OCI-LY1 (cell line): ENCODE data around the gene CHCHD1.
"Not testable (repeated sequence)": the region's sequence is repeated elsewhere in the genome, so short reads cannot be mapped to it uniquely, and the experiment has no call there.

Experiments
- H2AFZ ChIP-seq: fragments of 200-600 bp; sonication (generic), shearing (Covaris generic); 2 replicates; pipeline ENCODE4 v1.6.0; 2014; ENCODE audit warnings: antibody characterized with exemption, mild to moderate bottlenecking, low read length
- H3F3A ChIP-seq: fragments of 200-600 bp; sonication (generic), shearing (Covaris generic); 2 replicates; pipeline ENCODE4 v1.6.0; 2014; ENCODE audit warnings: mild to moderate bottlenecking, antibody characterized with exemption, low read length, moderate library complexity; ENCODE audit not compliant: insufficient read depth
- H3K27ac ChIP-seq: fragments of 200-600 bp; sonication (generic); 2 replicates; pipeline ENCODE4 v1.5.1; 2014; ENCODE audit warnings: low read length, mixed run types, mild to moderate bottlenecking, low read depth; ENCODE audit not compliant: poor library complexity, severe bottlenecking
- H3K27me3 ChIP-seq: fragments of 200-600 bp; sonication (generic); 2 replicates; pipeline ENCODE4 v1.6.0; 2014; ENCODE audit warnings: antibody characterized with exemption, mild to moderate bottlenecking, low read length, moderate library complexity; ENCODE audit not compliant: insufficient read depth
- H3K36me3 ChIP-seq: fragments of 200-600 bp; sonication (generic); 2 replicates; pipeline ENCODE4 v1.6.1; 2014; ENCODE audit warnings: mild to moderate bottlenecking, antibody characterized with exemption, low read length, moderate library complexity, mixed read lengths; ENCODE audit not compliant: insufficient read depth
- H3K4me1 ChIP-seq: fragments of 200-600 bp; sonication (generic); 2 replicates; pipeline ENCODE4 v1.5.1; 2014; ENCODE audit warnings: mild to moderate bottlenecking, low read length, moderate library complexity; ENCODE audit not compliant: insufficient read depth, severe bottlenecking
- H3K4me2 ChIP-seq: fragments of 200-600 bp; sonication (generic), shearing (Covaris generic); 2 replicates; pipeline ENCODE4 v1.6.1; 2014; ENCODE audit warnings: low read length
- H3K4me3 ChIP-seq: fragments of 200-600 bp; sonication (generic); 2 replicates; pipeline ENCODE4 v1.5.1; 2014; ENCODE audit warnings: low read length, low read depth, mild to moderate bottlenecking, mixed read lengths; ENCODE audit not compliant: poor library complexity, severe bottlenecking
- H3K79me2 ChIP-seq: fragments of 200-600 bp; shearing (Covaris generic); 2 replicates; pipeline ENCODE4 v1.6.1; 2016; ENCODE audit warnings: mixed run types, low read length, mixed read lengths; ENCODE audit not compliant: insufficient read depth
- H3K9ac ChIP-seq: fragments of 200-600 bp; sonication (generic), shearing (Covaris generic); 2 replicates; pipeline ENCODE4 v1.6.1; 2014; ENCODE audit warnings: mild to moderate bottlenecking, low read length, mixed read lengths
- H3K9me2 ChIP-seq: fragments of 200-600 bp; sonication (generic), shearing (Covaris generic); 2 replicates; pipeline ENCODE4 v1.6.1; 2014; ENCODE audit warnings: low read depth, mild to moderate bottlenecking, low read length, mixed read lengths
- H3K9me3 ChIP-seq: fragments of 200-600 bp; shearing (Covaris generic); 2 replicates; pipeline ENCODE4 v1.6.1; 2014; ENCODE audit warnings: low read length, mixed read lengths
- H4K20me1 ChIP-seq: fragments of 200-600 bp; sonication (generic), shearing (Covaris generic); 2 replicates; pipeline ENCODE4 v1.6.0; 2016; ENCODE audit warnings: mild to moderate bottlenecking, low read length; ENCODE audit not compliant: insufficient read depth
- EZH2 ChIP-seq: fragments of 200-600 bp; sonication (generic), shearing (Covaris generic); IDR thresholded peaks from 2 replicates; pipeline ENCODE4 v1.8.0; 2017; ENCODE audit warnings: borderline replicate concordance, mixed run types, mild to moderate bottlenecking, antibody characterized with exemption, low read length, moderate library complexity, mixed read lengths
- TF ChIP-seq, protein P1 (sequence below): fragments of 200-600 bp; sonication (generic), shearing (Covaris generic); IDR thresholded peaks from 2 replicates; pipeline ENCODE4 v1.5.1; 2017; ENCODE audit warnings: mild to moderate bottlenecking, antibody characterized with exemption, low read length, moderate library complexity, mixed read lengths

Gene CHCHD1

DNA sequence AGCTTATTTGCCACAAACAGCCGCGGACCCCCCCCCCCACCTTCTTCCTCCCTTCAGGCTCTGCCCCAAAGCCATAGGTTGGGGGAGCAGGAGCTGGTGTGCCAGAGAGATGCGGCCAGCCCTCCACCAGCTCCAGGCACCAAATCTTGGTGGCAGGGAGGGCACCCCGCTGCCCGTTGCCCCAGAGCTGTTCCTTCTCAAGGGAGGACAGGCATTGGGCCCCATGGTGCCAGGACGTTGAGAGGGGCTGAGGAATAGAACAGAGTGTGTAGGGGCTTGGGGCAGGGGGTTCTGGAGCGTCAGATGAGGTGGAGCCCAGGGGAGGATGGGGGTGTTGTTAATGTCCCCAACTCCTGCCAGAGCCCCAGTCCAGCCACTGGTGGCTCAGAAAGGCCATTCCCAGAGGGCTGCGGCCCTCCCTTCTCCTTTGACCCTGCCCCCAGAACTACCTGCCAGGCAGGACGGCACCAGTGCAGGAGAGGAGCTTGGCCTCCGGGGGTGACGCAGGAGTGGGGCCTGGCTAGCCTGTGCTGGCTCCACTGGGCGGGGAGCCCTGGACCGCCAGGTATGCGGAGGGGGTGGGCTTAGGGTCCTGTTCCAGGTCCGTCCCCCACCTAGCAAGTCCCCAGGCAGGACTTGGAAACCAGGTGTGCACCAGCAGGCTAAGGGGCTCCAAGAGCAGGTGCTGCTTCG, 47.7 kb upstream of the CHCHD1 start:
- H3K4me1 ChIP-seq, result peaks cover 15% of the 10 kb centered on the region
- no peak overlapping the region for H3K4me3 ChIP-seq
- H3K4me2 ChIP-seq, result no peak overlapping the region
- no peaks in the 10 kb centered on the region for H3K9me3 ChIP-seq
- TF ChIP-seq, protein P1, sequence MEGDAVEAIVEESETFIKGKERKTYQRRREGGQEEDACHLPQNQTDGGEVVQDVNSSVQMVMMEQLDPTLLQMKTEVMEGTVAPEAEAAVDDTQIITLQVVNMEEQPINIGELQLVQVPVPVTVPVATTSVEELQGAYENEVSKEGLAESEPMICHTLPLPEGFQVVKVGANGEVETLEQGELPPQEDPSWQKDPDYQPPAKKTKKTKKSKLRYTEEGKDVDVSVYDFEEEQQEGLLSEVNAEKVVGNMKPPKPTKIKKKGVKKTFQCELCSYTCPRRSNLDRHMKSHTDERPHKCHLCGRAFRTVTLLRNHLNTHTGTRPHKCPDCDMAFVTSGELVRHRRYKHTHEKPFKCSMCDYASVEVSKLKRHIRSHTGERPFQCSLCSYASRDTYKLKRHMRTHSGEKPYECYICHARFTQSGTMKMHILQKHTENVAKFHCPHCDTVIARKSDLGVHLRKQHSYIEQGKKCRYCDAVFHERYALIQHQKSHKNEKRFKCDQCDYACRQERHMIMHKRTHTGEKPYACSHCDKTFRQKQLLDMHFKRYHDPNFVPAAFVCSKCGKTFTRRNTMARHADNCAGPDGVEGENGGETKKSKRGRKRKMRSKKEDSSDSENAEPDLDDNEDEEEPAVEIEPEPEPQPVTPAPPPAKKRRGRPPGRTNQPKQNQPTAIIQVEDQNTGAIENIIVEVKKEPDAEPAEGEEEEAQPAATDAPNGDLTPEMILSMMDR, result no peak
- no peak for TF ChIP-seq EZH2
- no peaks in the 10 kb centered on the region for H3F3A ChIP-seq
- no peaks in the 10 kb centered on the region for H3K9me2 ChIP-seq
- peaks cover 19% of the 10 kb centered on the region for H3K36me3 ChIP-seq
- H3K9ac ChIP-seq, result no peak overlapping the region
- H4K20me1 ChIP-seq, result no peaks in the 10 kb centered on the region
- no peak overlapping the region for H2AFZ ChIP-seq
- no peaks in the 10 kb centered on the region for H3K27me3 ChIP-seq
- peaks cover 12% of the 10 kb centered on the region; the same call in 1 of the 2 replicates for H3K79me2 ChIP-seq
- H3K27ac ChIP-seq, result no peak overlapping the region

DNA sequence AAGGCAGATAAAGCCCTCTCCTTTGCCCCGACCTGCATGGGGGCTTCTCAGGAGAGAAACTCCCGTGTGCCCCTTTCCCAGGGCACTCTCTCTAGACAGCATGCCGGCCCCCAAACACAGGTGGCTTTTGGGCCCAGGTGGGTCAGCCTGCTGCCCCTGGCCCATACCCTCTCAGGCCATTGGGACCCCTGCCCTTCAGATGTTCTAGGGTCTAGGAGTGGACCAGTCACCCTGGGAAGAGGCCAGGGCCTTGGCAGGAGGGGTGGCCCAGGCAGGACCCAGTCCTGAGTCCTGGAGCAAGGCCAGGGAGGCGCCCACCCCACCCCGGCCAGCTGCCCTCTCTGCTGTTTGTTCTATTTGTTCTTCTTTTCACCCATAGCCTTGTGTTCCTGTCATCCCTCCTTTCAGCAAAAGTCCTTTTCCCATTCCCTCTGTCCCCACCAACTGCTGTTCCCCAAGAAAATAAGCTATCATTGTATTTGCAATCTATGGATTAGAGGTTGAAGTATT, 47.0 kb upstream of the CHCHD1 start:
- TF ChIP-seq, protein P1, result no peak
- TF ChIP-seq EZH2, result no peak

DNA sequence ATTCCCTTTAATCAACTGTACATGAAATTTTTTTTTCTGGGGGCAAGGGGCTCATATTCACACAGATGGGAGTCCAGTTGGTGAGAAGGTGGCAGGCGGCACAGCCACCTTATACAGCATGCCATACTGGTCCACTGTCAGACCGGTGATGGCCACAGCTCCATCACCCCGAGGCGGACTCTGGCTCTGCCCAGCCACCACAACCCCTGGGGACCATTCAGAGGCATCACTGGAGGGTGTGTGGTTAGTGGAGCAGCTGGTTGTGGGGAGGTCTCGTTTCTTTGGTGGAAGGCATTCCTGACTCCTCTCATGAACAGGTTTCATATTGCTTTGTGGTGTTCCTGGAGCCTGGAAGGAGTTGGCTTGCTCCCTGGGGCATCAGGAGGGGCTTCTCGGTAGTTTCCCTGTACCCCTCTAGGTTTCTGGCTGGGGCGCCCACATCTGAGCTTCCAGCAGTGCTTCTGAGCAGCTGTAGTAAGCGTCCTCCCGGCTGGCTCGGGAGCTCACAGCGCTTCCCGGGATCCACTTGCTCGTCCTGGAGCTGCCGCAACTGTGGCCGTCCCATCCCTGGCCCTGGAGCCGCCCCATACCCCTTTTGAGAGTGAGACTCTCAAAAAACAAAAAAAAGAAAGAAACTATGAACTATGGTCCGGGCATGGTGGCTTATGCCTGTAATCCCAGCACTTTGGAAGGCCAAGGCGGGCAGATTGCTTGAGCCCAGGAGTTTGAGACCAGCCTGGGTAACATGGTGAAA, 41.2 kb upstream of the CHCHD1 start:
- not testable (repeated sequence) for H3K4me2 ChIP-seq
- H3K79me2 ChIP-seq, result peaks cover 22% of the 10 kb centered on the region

More for the DNA sequence above, 47.0 kb upstream of the CHCHD1 start:
- Histone ChIP-seq H3K79me2 (peaks cover 7% of the 10 kb centered on the region; the same call in 1 of the 2 replicates), H4K20me1 (no peaks in the 10 kb centered on the region), H3K4me1 (peaks cover 10% of the 10 kb centered on the region), H3K27ac (no peak overlapping the region), H3K9ac (no peak overlapping the region), H3K27me3 (no peaks in the 10 kb centered on the region), H3K9me3 (no peaks in the 10 kb centered on the region), H3K4me3 (no peak overlapping the region), H3F3A (no peaks in the 10 kb centered on the region), H2AFZ (no peak overlapping the region), H3K4me2 (no peak overlapping the region), H3K9me2 (no peaks in the 10 kb centered on the region), H3K36me3 (peaks cover 19% of the 10 kb centered on the region)

More for the DNA sequence above, 41.2 kb upstream of the CHCHD1 start:
- H3F3A ChIP-seq, H3K9me3 ChIP-seq, H3K4me3 ChIP-seq, H3K27ac ChIP-seq, H3K36me3 ChIP-seq, H3K9ac ChIP-seq, H3K27me3 ChIP-seq, H4K20me1 ChIP-seq, H2AFZ ChIP-seq, H3K9me2 ChIP-seq: not testable (repeated sequence)
- peaks cover 23% of the 10 kb centered on the region for H3K4me1 ChIP-seq
